Measurements from ENCODE around the gene MBD3.
"Not testable (repeated sequence)": the region's sequence is repeated elsewhere in the genome, so short reads cannot be mapped to it uniquely, and the experiment has no call there.

Gene MBD3

GRCh38 chr19:1592755-1593500 is at the start of gene MBD3:
Gene MBD3 (minus strand): TSS chr19:1592865. CDS start chr19:1592631, 234 bp downstream.
- DNase-seq, result peak; percentile 86 to 88

GRCh38 chr19:1640893-1641448 is 48.3 kb upstream of the MBD3 start:
- DNase-seq, result not testable (repeated sequence)

GRCh38 chr19:1636325-1637236 is 43.9 kb upstream of the MBD3 start:
- no peak for DNase-seq

GRCh38 chr19:1634938-1635243 is 42.2 kb upstream of the MBD3 start:
- no peak for DNase-seq

GRCh38 chr19:1634242-1634937 is 41.7 kb upstream of the MBD3 start:
- DNase-seq, result no peak

- DNase-seq, result no peak
Measured at GRCh38 chr19:1633269-1633826, 40.7 kb upstream of the MBD3 start.

GRCh38 chr19:1632462-1633268 is 40.0 kb upstream of the MBD3 start:
- no peak for DNase-seq

GRCh38 chr19:1631557-1632100 is 39.0 kb upstream of the MBD3 start:
- no peak for DNase-seq

GRCh38 chr19:1630811-1631210 is 38.1 kb upstream of the MBD3 start:
- DNase-seq, result no peak

GRCh38 chr19:1630012-1630411 is 37.3 kb upstream of the MBD3 start:
- no peak for DNase-seq

- DNase-seq, result no peak
Measured at GRCh38 chr19:1629256-1629808, 36.7 kb upstream of the MBD3 start.

GRCh38 chr19:1627194-1627593 is 34.5 kb upstream of the MBD3 start:
- no peak for DNase-seq

GRCh38 chr19:1626417-1627010 is 33.8 kb upstream of the MBD3 start:
- no peak for DNase-seq

GRCh38 chr19:1624458-1624857 is 31.8 kb upstream of the MBD3 start:
- DNase-seq, result peak; percentile 46 to 48

- DNase-seq, result no peak
Measured at GRCh38 chr19:1622541-1622940, 29.9 kb upstream of the MBD3 start.

- DNase-seq, result no peak
Measured at GRCh38 chr19:1622007-1622406, 29.3 kb upstream of the MBD3 start.

GRCh38 chr19:1621574-1621973 is 28.9 kb upstream of the MBD3 start:
- no peak for DNase-seq

- no peak for DNase-seq
Measured at GRCh38 chr19:1621021-1621420, 28.4 kb upstream of the MBD3 start.

GRCh38 chr19:1620502-1620901 is 27.8 kb upstream of the MBD3 start:
- no peak for DNase-seq

GRCh38 chr19:1619703-1620102 is 27.0 kb upstream of the MBD3 start:
- no peak for DNase-seq

- DNase-seq, result no peak
Measured at GRCh38 chr19:1619094-1619439, 26.4 kb upstream of the MBD3 start.

Measured in stimulated activated CD4-positive, alpha-beta T cell treated with anti-CD3 and anti-CD28 coated beads, Interleukin-4, amount 100 ng/mL, for 4 hours (primary cell).